Activated CD4-positive, CD25-positive, alpha-beta regulatory T cell treated with anti-CD3 and anti-CD28 coated beads, Interleukin-2, amount 50 U/mL, for 16 hours (primary cell): ENCODE results near the gene OR56B1.

Experiments used
- DNase-seq: peaks from one replicate; pipeline ENCODE4 v3.0.0-alpha.2; 2020; ENCODE audit warnings: low read depth, low spot score

OR56B1 gene

GRCh38 chr11:5727691-5728090 lies 8.6 kb upstream of the OR56B1 start:
- no peak for DNase-seq

- DNase-seq, result no peak
These were observed 843 bp downstream of the OR56B1 start for GRCh38 chr11:5737091-5737490.

DNA sequence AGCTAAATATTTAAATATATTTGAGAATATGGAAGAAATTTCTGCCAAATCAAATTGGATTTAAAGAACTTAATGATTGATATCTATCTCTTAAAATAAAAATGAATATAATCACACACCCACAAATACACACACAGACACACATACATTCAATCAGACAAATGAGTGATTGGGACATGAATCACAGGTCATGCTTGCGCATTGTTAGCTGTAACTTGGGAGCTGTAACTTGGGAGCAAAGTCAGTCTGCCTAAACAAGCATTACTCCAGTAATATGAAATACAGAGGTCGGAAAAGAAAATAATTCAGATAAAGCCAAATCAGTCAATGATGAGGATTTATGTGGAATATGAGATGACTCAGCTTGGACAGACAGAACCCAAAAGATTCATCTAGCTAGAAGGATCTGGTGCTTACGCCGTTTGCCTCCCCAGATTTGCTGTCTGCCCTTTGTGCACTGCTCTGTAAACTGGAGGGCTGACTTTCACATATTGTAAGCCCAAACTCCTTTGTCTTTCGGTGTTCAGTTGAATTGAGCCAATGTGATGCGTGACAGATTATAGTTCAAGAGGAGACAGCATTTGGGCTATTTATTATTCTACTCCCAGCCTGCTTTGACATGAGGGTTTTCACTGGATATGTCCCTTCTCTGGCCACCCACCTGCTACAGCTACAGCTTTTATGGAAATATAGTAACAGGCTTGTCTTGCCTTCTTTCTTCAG lies 1.6 kb downstream of the OR56B1 start:
- no peak for DNase-seq

GRCh38 chr11:5738431-5738830 lies 2.2 kb downstream of the OR56B1 start:
- no peak for DNase-seq

- no peak for DNase-seq
These were observed 10.4 kb downstream of the OR56B1 start for GRCh38 chr11:5746614-5747013.

- no peak for DNase-seq
These were observed 13.6 kb downstream of the OR56B1 start for GRCh38 chr11:5749836-5750235.

GRCh38 chr11:5753943-5754342 lies 17.7 kb downstream of the OR56B1 start, which contains the start of gene OR52N4:
Gene OR52N4, plus strand, starts transcription at chr11:5754243. Its CDS starts 498 bp downstream, at chr11:5754741.
- no peak for DNase-seq

GRCh38 chr11:5767056-5767455 lies 30.8 kb downstream of the OR56B1 start:
- no peak for DNase-seq

DNA sequence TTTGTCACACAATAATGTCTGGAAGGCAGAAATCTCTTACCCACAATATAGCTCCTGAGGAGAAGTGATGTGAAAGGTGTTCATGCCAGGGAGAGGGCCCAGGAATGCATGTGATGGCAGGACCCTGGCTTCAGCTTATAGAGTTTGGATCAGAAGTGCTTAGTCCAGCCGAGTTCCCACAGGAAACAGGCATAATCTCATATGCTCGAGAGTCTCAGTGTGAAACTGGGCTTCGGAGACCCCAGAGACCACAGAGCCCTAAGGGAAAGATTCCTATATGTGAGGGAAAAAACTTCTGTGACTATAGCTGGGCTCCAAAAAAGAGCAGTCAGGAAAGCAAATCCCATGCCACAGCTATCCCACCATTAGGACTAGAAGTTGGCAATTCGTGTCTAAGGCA lies 47.0 kb downstream of the OR56B1 start, which contains the start of gene OR52N5:
Gene OR52N5 (minus strand): TSS at position 101 of the 400 bp plus-strand sequence. CDS start 4,721 bp downstream, outside the sequence.
- DNase-seq, result no peak
